DOHH2 (cell line): Measurements from ENCODE around the gene PTCRA.

ENCODE experiments used
- CTCF ChIP-seq: fragments of 200-600 bp; sonication (generic); IDR thresholded peaks from one replicate; pipeline ENCODE4 v1.5.1; 2014; ENCODE audit warnings: antibody characterized with exemption, mild to moderate bottlenecking, low read depth, low read length; ENCODE audit not compliant: poor library complexity, severe bottlenecking
- EZH2phosphoT487 ChIP-seq: fragments of 200-600 bp; sonication (generic); IDR thresholded peaks from 2 replicates; pipeline ENCODE4 v1.6.1; 2017; ENCODE audit warnings: borderline replicate concordance, mild to moderate bottlenecking, antibody characterized with exemption, low read length, moderate library complexity, mixed read lengths

GRCh38 chr6:42970871-42971612 lies 55.2 kb downstream of the PTCRA start:
- TF ChIP-seq CTCF (no peak), EZH2phosphoT487 (no peak)
